ENCODE data around the gene SLC35B1. TPM values are rescaled to one million over a fixed set of nuclear protein-coding genes. Genes with fewer than 3 reads are reported as not detected.
A peak's percentile ranks its signal among the peaks of the same experiment; 100 is the strongest.

SLC35B1 gene
- total and polyA plus RNA-seq, 2 donors (not counting 1 experiment from before 2014, with no cell fraction given): 32.3 to 47.2 TPM

- intact Hi-C loops (cut with micrococcal nuclease): no loop called here
- H3K79me2 ChIP-seq (ENCODE audit: control insufficient read depth, insufficient read depth, low read length): peaks cover 96% of the 10 kb centered on the region
- H3K4me1 ChIP-seq (ENCODE audit: control insufficient read depth in 2 of 2, insufficient read depth in 2 of 2, low read length in 2 of 2): peaks cover 90 to 98% of the 10 kb centered on the region in 2 donors
- Mint-ChIP-seq H3K27ac (peak overlapping the region; percentile 100), H3K9me3 (ENCODE audit: insufficient read depth) (no peaks in the 10 kb centered on the region), H3K4me3 (peak overlapping the region; percentile 87), H3K27me3 (no peaks in the 10 kb centered on the region), H3K4me1 (peaks cover 89% of the 10 kb centered on the region)
- no peaks in the 10 kb centered on the region for H3K9me3 ChIP-seq (ENCODE audit: control extremely low read depth in 1 of 3, control insufficient read depth in 2 of 3, insufficient read depth in 1 of 3, low read length in 2 of 3)
- peak overlapping the region; percentile 66 for H3K9ac ChIP-seq (ENCODE audit: low read length)
- no peaks in the 10 kb centered on the region for H3K27me3 ChIP-seq (replicated peaks in 1 of 4; ENCODE audit: control extremely low read depth in 1 of 4, control insufficient read depth in 3 of 4, insufficient read depth in 4 of 4, low read length in 3 of 4)
- ChIA-PET POLR2A (interaction anchor here (1.2 to 4.5 kb wide), 3 partner anchors 11 to 33 kb away, joined by 5 to 55 read pairs (median 6); partner anchors contain the start of genes FAM117A and SLC35B1), CTCF (interaction anchor here (0.8 to 3.1 kb wide), 4 partner anchors 21 to 411 kb away, joined by 3 to 19 read pairs (median 6); partner anchors contain the start of genes FAM117A and SLC35B1)
- 63% methylated on average over 2 of the region's 5 CpGs for WGBS (ENCODE audit: insufficient coverage)
- DNase-seq (peak; percentile 40), ATAC-seq (ENCODE audit: low read depth) (no peak)
- H3K4me2 ChIP-seq (replicated peaks; ENCODE audit: low read depth, low read length, poor library complexity, severe bottlenecking): peak overlapping the region; percentile 76
- H3K4me3 ChIP-seq (ENCODE audit: control extremely low read depth in 1 of 5, extremely low read depth in 1 of 5, insufficient read depth in 1 of 5, low read depth in 2 of 5, low read length in 4 of 5): peak overlapping the region in 4 of 5 experiments; percentile 18 to 57 (median 50)
- no peaks in the 10 kb centered on the region for H4K20me1 ChIP-seq (ENCODE audit: control insufficient read depth, insufficient read depth, low read length, poor library complexity, severe bottlenecking)
- no peak overlapping the region for H2AFZ ChIP-seq (ENCODE audit: insufficient read depth, low read depth, low read length, poor library complexity, severe bottlenecking)
- peaks cover 0 to 8% of the 10 kb centered on the region in 2 experiments for H3K36me3 ChIP-seq (replicated peaks in 1 of 2; ENCODE audit: control extremely low read depth in 1 of 2, control insufficient read depth in 1 of 2, extremely low read depth in 1 of 2, insufficient read depth in 2 of 2, low read length in 1 of 2)
- peak overlapping the region; percentile 89 to 98 for H3K27ac ChIP-seq (ENCODE audit: low read length in 2 of 2)
- TF ChIP-seq EZH2 (IDR thresholded peaks at IDR 0.05; ENCODE audit: borderline replicate concordance, insufficient read depth, low read depth, low read length, poor library complexity, severe bottlenecking): no peak
- TF ChIP-seq, protein P1, sequence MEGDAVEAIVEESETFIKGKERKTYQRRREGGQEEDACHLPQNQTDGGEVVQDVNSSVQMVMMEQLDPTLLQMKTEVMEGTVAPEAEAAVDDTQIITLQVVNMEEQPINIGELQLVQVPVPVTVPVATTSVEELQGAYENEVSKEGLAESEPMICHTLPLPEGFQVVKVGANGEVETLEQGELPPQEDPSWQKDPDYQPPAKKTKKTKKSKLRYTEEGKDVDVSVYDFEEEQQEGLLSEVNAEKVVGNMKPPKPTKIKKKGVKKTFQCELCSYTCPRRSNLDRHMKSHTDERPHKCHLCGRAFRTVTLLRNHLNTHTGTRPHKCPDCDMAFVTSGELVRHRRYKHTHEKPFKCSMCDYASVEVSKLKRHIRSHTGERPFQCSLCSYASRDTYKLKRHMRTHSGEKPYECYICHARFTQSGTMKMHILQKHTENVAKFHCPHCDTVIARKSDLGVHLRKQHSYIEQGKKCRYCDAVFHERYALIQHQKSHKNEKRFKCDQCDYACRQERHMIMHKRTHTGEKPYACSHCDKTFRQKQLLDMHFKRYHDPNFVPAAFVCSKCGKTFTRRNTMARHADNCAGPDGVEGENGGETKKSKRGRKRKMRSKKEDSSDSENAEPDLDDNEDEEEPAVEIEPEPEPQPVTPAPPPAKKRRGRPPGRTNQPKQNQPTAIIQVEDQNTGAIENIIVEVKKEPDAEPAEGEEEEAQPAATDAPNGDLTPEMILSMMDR (IDR thresholded peaks at IDR 0.05): no peak
Measured at GRCh38 chr17:49741009-49741691, 33.4 kb upstream of the SLC35B1 start.

Measured in B cell (primary cell).